Activated CD8-positive, alpha-beta T cell treated with anti-CD3 and anti-CD28 coated beads, Interleukin-2, amount 10 ng/mL, durations not matched to agents 7 days and 5 days (primary cell): ENCODE data around the gene LCLAT1. TPM values are rescaled to one million over a fixed set of nuclear protein-coding genes. Genes with fewer than 3 reads are reported as not detected.
"Not testable (repeated sequence)": the region's sequence is repeated elsewhere in the genome, so short reads cannot be mapped to it uniquely, and the experiment has no call there.

ENCODE experiments used
- ATAC-seq: fragments of 150-1000 bp; cut with Tn5 transposase; one replicate; pipeline ENCODE4 v1.10.0; 2021; ENCODE audit warnings: moderate library complexity
- CTCF ChIA-PET: fragments of 350-600 bp; sonication (Branson Sonifier 250); formaldehyde crosslinking; loops from one replicate; lab custom pipeline; 2021; ENCODE audit warnings: antibody characterized with exemption; lab: Charles Lee
- POLR2A ChIA-PET: fragments of 350-600 bp; sonication (Branson Sonifier 250); formaldehyde crosslinking; loops from one replicate; lab custom pipeline; 2021; ENCODE audit warnings: antibody characterized with exemption; lab: Charles Lee
- DNase-seq: peaks from one replicate; pipeline ENCODE4 v3.0.0-alpha.2; 2020
- H3K27ac Mint-ChIP-seq: one replicate; pipeline ENCODE4 v1.8.0; 2021; ENCODE audit warnings: mild to moderate bottlenecking, mixed read lengths
- H3K27me3 Mint-ChIP-seq: one replicate; pipeline ENCODE4 v1.8.0; 2021; ENCODE audit warnings: low read depth, mixed read lengths
- H3K36me3 Mint-ChIP-seq: one replicate; pipeline ENCODE4 v1.8.0; 2021; ENCODE audit warnings: low read depth, mixed read lengths
- H3K4me1 Mint-ChIP-seq: one replicate; pipeline ENCODE4 v1.8.0; 2021; ENCODE audit warnings: low read depth, mixed read lengths
- H3K4me3 Mint-ChIP-seq: one replicate; pipeline ENCODE4 v1.8.0; 2021; ENCODE audit warnings: mild to moderate bottlenecking, mixed read lengths
- H3K9me3 Mint-ChIP-seq: one replicate; pipeline ENCODE4 v1.8.0; 2022; ENCODE audit warnings: mixed read lengths; ENCODE audit not compliant: insufficient read depth
- total RNA-seq, 2 experiments: library from RNA; stranded (reverse); gene quantifications; one replicate each; pipeline ENCODE4 v1.2.3, GENCODE V29; 2021

Gene LCLAT1
- total RNA-seq, 2 experiments from 2014 or later, result 25.1 to 25.3 TPM

- DNase-seq (no peak), ATAC-seq (no peak)
- ChIA-PET POLR2A (no interaction called here), CTCF (no interaction called here)
- no peaks in the 10 kb centered on the region for H3K4me1 Mint-ChIP-seq
- peaks cover 11% of the 10 kb centered on the region for H3K36me3 Mint-ChIP-seq
- H3K27ac Mint-ChIP-seq, result no peak overlapping the region
- H3K9me3 Mint-ChIP-seq, result peaks cover 6% of the 10 kb centered on the region
- no peak overlapping the region for H3K4me3 Mint-ChIP-seq
- H3K27me3 Mint-ChIP-seq, result no peaks in the 10 kb centered on the region
These were observed 63.4 kb downstream of the LCLAT1 start for GRCh38 chr2:30510409-30510808.

GRCh38 chr2:30511122-30512083 lies 64.4 kb downstream of the LCLAT1 start:
- ChIA-PET POLR2A (no interaction called here), CTCF (no interaction called here)
- H3K27ac Mint-ChIP-seq, result no peak overlapping the region
- no peak for ATAC-seq
- H3K27me3 Mint-ChIP-seq, result no peaks in the 10 kb centered on the region
- no peaks in the 10 kb centered on the region for H3K4me1 Mint-ChIP-seq
- peaks cover 6% of the 10 kb centered on the region for H3K9me3 Mint-ChIP-seq
- H3K4me3 Mint-ChIP-seq, result no peak overlapping the region
- H3K36me3 Mint-ChIP-seq, result peaks cover 15% of the 10 kb centered on the region
- no peak for DNase-seq

GRCh38 chr2:30512243-30512886 lies 65.3 kb downstream of the LCLAT1 start:
- ChIA-PET POLR2A (no interaction called here), CTCF (no interaction called here)
- no peak for DNase-seq
- Mint-ChIP-seq H3K9me3 (peaks cover 6% of the 10 kb centered on the region), H3K27me3 (no peaks in the 10 kb centered on the region), H3K4me1 (no peaks in the 10 kb centered on the region), H3K36me3 (peaks cover 15% of the 10 kb centered on the region), H3K4me3 (no peak overlapping the region), H3K27ac (no peak overlapping the region)
- no peak for ATAC-seq

- H3K27ac Mint-ChIP-seq, H3K9me3 Mint-ChIP-seq, POLR2A ChIA-PET, H3K27me3 Mint-ChIP-seq, ATAC-seq, CTCF ChIA-PET, DNase-seq, H3K4me3 Mint-ChIP-seq, H3K4me1 Mint-ChIP-seq: not testable (repeated sequence)
- peaks cover 14% of the 10 kb centered on the region for H3K36me3 Mint-ChIP-seq
These were observed 66.6 kb downstream of the LCLAT1 start for GRCh38 chr2:30513649-30514048.

GRCh38 chr2:30514134-30514847 lies 67.2 kb downstream of the LCLAT1 start:
- H3K4me1 Mint-ChIP-seq, result no peaks in the 10 kb centered on the region
- POLR2A ChIA-PET, result no interaction called here
- CTCF ChIA-PET, result no interaction called here
- ATAC-seq, result no peak
- no peak for DNase-seq
- H3K9me3 Mint-ChIP-seq, result peaks cover 10% of the 10 kb centered on the region
- peaks cover 19% of the 10 kb centered on the region for H3K36me3 Mint-ChIP-seq
- no peaks in the 10 kb centered on the region for H3K27me3 Mint-ChIP-seq
- H3K4me3 Mint-ChIP-seq, result no peak overlapping the region
- H3K27ac Mint-ChIP-seq, result no peak overlapping the region

- Mint-ChIP-seq H3K4me1 (no peaks in the 10 kb centered on the region), H3K36me3 (peaks cover 25% of the 10 kb centered on the region), H3K9me3 (peaks cover 16% of the 10 kb centered on the region), H3K27ac (no peak overlapping the region), H3K27me3 (no peaks in the 10 kb centered on the region), H3K4me3 (no peak overlapping the region)
- DNase-seq, result no peak
- ChIA-PET CTCF (no interaction called here), POLR2A (no interaction called here)
- no peak for ATAC-seq
These were observed 67.9 kb downstream of the LCLAT1 start for GRCh38 chr2:30514848-30515435.

GRCh38 chr2:30516166-30516565 lies 69.1 kb downstream of the LCLAT1 start:
- no peaks in the 10 kb centered on the region for H3K4me1 Mint-ChIP-seq
- no peak overlapping the region for H3K27ac Mint-ChIP-seq
- peaks cover 22% of the 10 kb centered on the region for H3K9me3 Mint-ChIP-seq
- ATAC-seq (no peak), DNase-seq (no peak)
- POLR2A ChIA-PET, result no interaction called here
- H3K27me3 Mint-ChIP-seq, result no peaks in the 10 kb centered on the region
- no peak overlapping the region for H3K4me3 Mint-ChIP-seq
- CTCF ChIA-PET, result interaction anchor here (0.6 to 1.4 kb wide), 3 partner anchors 13 to 333 kb away, joined by 3 to 4 read pairs (median 3); no protein-coding TSS in a partner anchor
- H3K36me3 Mint-ChIP-seq, result peaks cover 29% of the 10 kb centered on the region

GRCh38 chr2:30519796-30520195 lies 72.8 kb downstream of the LCLAT1 start:
- DNase-seq (no peak), ATAC-seq (no peak)
- ChIA-PET POLR2A (no interaction called here), CTCF (no interaction called here)
- Mint-ChIP-seq H3K27ac (no peak overlapping the region), H3K4me3 (no peak overlapping the region), H3K4me1 (no peaks in the 10 kb centered on the region), H3K27me3 (no peaks in the 10 kb centered on the region), H3K9me3 (peaks cover 22% of the 10 kb centered on the region), H3K36me3 (peaks cover 34% of the 10 kb centered on the region)

- Mint-ChIP-seq H3K4me3 (no peak overlapping the region), H3K27me3 (no peaks in the 10 kb centered on the region), H3K27ac (no peak overlapping the region), H3K9me3 (peaks cover 28% of the 10 kb centered on the region), H3K36me3 (peaks cover 38% of the 10 kb centered on the region), H3K4me1 (no peaks in the 10 kb centered on the region)
- DNase-seq, result no peak
- ATAC-seq, result no peak
- ChIA-PET CTCF (no interaction called here), POLR2A (no interaction called here)
These were observed 75.4 kb downstream of the LCLAT1 start for GRCh38 chr2:30522421-30522820.

GRCh38 chr2:30527411-30527810 lies 80.4 kb downstream of the LCLAT1 start:
- Mint-ChIP-seq H3K4me3 (no peak overlapping the region), H3K27me3 (no peaks in the 10 kb centered on the region), H3K4me1 (no peaks in the 10 kb centered on the region), H3K9me3 (peaks cover 7% of the 10 kb centered on the region), H3K27ac (no peak overlapping the region), H3K36me3 (peaks cover 19% of the 10 kb centered on the region)
- ChIA-PET CTCF (no interaction called here), POLR2A (no interaction called here)
- no peak for DNase-seq
- no peak for ATAC-seq

- H3K4me3 Mint-ChIP-seq, result no peak overlapping the region
- peaks cover 7% of the 10 kb centered on the region for H3K9me3 Mint-ChIP-seq
- POLR2A ChIA-PET, result no interaction called here
- ATAC-seq (no peak), DNase-seq (no peak)
- H3K36me3 Mint-ChIP-seq, result peaks cover 18% of the 10 kb centered on the region
- H3K4me1 Mint-ChIP-seq, result no peaks in the 10 kb centered on the region
- no peaks in the 10 kb centered on the region for H3K27me3 Mint-ChIP-seq
- CTCF ChIA-PET, result no interaction called here
- no peak overlapping the region for H3K27ac Mint-ChIP-seq
These were observed 80.8 kb downstream of the LCLAT1 start for GRCh38 chr2:30527859-30528258.
